Progenitor cell of endocrine pancreas (in vitro differentiated cells): ENCODE data around the gene ZNF792. TPM values are rescaled to one million over a fixed set of nuclear protein-coding genes. Genes with fewer than 3 reads are reported as not detected.
"Not testable (repeated sequence)": the region's sequence is repeated elsewhere in the genome, so short reads cannot be mapped to it uniquely, and the experiment has no call there.

Source experiments
- DNase-seq: peaks from one replicate; pipeline ENCODE4 v3.0.0; 2021; ENCODE audit warnings: low spot score; ENCODE audit not compliant: unreplicated experiment
- H3K27ac Mint-ChIP-seq: 2 replicates; pipeline ENCODE4 v1.8.0; 2021; ENCODE audit warnings: mild to moderate bottlenecking, moderate library complexity, mixed read lengths
- H3K27me3 Mint-ChIP-seq: 2 replicates; pipeline ENCODE4 v1.8.0; 2021; ENCODE audit warnings: mixed read lengths
- H3K36me3 Mint-ChIP-seq: 2 replicates; pipeline ENCODE4 v1.8.0; 2022; ENCODE audit warnings: mixed read lengths; ENCODE audit not compliant: insufficient read depth
- H3K4me1 Mint-ChIP-seq: 2 replicates; pipeline ENCODE4 v1.8.0; 2021; ENCODE audit warnings: low read depth, mixed read lengths
- H3K4me3 Mint-ChIP-seq: 2 replicates; pipeline ENCODE4 v1.8.0; 2021; ENCODE audit warnings: low read depth, mild to moderate bottlenecking, moderate library complexity, mixed read lengths
- H3K9me3 Mint-ChIP-seq: 2 replicates; pipeline ENCODE4 v1.8.0; 2021; ENCODE audit warnings: low read depth, mixed read lengths
- total RNA-seq: library from RNA; stranded (reverse); gene quantifications from 2 replicates; pipeline ENCODE4 v1.2.1, GENCODE V29; 2021
- TF ChIP-seq, protein P1 (sequence below): fragments of 200-600 bp; sonication (generic); IDR thresholded peaks from one replicate; pipeline ENCODE4 v1.5.0; 2021; ENCODE audit warnings: antibody characterized with exemption, mild to moderate bottlenecking; ENCODE audit not compliant: unreplicated experiment

ZNF792 gene
- total RNA-seq, 1 donor from 2014 or later = 14.4 TPM

DNA sequence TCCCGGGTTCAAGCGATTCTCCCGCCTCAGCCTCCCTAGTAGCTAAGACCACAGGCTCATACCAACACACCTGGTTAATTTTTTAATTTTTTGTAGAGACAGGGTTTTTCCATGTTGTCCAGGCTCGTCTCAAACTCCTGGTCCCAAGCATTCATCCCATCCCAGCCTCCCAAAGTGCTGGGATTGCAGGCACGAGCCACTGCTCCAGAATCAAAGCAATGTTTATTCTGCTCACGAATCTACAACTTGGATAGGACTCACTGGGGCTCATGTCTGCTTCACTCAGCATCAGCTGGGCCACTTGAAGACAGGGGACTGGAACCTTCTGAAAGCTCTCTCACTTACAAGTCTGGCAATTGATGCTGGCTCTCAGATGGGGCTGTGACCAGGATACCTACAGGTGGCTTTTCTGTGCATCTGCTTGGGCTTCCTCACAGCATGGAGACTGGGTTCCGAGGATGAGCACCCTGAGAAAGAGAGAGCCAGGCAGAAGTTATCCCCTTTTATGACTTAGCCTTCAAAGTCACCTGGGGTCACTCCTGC, 8.2 kb upstream of the ZNF792 start:
- TF ChIP-seq, protein P1, sequence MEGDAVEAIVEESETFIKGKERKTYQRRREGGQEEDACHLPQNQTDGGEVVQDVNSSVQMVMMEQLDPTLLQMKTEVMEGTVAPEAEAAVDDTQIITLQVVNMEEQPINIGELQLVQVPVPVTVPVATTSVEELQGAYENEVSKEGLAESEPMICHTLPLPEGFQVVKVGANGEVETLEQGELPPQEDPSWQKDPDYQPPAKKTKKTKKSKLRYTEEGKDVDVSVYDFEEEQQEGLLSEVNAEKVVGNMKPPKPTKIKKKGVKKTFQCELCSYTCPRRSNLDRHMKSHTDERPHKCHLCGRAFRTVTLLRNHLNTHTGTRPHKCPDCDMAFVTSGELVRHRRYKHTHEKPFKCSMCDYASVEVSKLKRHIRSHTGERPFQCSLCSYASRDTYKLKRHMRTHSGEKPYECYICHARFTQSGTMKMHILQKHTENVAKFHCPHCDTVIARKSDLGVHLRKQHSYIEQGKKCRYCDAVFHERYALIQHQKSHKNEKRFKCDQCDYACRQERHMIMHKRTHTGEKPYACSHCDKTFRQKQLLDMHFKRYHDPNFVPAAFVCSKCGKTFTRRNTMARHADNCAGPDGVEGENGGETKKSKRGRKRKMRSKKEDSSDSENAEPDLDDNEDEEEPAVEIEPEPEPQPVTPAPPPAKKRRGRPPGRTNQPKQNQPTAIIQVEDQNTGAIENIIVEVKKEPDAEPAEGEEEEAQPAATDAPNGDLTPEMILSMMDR = no peak
- peaks cover 10% of the 10 kb centered on the region for H3K4me1 Mint-ChIP-seq
- no peaks in the 10 kb centered on the region for H3K27me3 Mint-ChIP-seq
- H3K9me3 Mint-ChIP-seq = peaks cover 14% of the 10 kb centered on the region
- no peak overlapping the region for H3K27ac Mint-ChIP-seq
- H3K36me3 Mint-ChIP-seq = no peaks in the 10 kb centered on the region
- DNase-seq = no peak
- no peak overlapping the region for H3K4me3 Mint-ChIP-seq

GRCh38 chr19:34970185-34970780, 6.3 kb upstream of the ZNF792 start:
- H3K27ac Mint-ChIP-seq, H3K4me3 Mint-ChIP-seq, H3K36me3 Mint-ChIP-seq, H3K4me1 Mint-ChIP-seq, DNase-seq, H3K27me3 Mint-ChIP-seq: not testable (repeated sequence)
- H3K9me3 Mint-ChIP-seq = peaks cover 14% of the 10 kb centered on the region

GRCh38 chr19:34969721-34970120, 5.7 kb upstream of the ZNF792 start:
- Mint-ChIP-seq H3K27ac (no peak overlapping the region), H3K4me3 (no peak overlapping the region), H3K27me3 (no peaks in the 10 kb centered on the region), H3K4me1 (peaks cover 7% of the 10 kb centered on the region), H3K9me3 (peaks cover 14% of the 10 kb centered on the region), H3K36me3 (peaks cover 4% of the 10 kb centered on the region)
- TF ChIP-seq, protein P1 = no peak
- DNase-seq = no peak

GRCh38 chr19:34967551-34967950, 3.5 kb upstream of the ZNF792 start:
- TF ChIP-seq, protein P1 = no peak
- Mint-ChIP-seq H3K27me3 (no peaks in the 10 kb centered on the region), H3K27ac (no peak overlapping the region), H3K36me3 (peaks cover 8% of the 10 kb centered on the region), H3K9me3 (peaks cover 14% of the 10 kb centered on the region), H3K4me1 (peaks cover 8% of the 10 kb centered on the region), H3K4me3 (no peak overlapping the region)
- DNase-seq = no peak

DNA sequence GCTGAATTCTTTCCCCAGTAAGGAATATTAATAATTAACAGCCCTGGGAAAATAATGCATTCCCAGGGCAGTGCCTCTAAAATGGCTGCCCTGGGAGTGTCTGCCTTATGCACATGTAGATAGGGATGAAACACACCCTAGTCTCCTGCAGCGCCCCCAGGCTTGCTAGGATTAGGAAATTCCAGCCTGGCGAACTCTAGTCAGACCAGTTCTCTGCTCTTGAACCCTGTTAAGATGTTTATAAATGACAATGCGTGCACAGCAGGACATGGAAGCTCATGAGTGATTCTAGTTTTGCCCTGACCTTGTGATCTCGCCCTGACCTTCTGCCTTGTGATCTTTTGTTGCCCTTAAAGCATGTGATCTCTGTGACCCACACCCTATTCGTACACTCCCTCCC, 1.5 kb upstream of the ZNF792 start:
- Mint-ChIP-seq H3K36me3 (peaks cover 25% of the 10 kb centered on the region), H3K4me1 (peaks cover 16% of the 10 kb centered on the region), H3K9me3 (peaks cover 26% of the 10 kb centered on the region), H3K4me3 (peak overlapping the region; percentile 70)
- DNase-seq, H3K27ac Mint-ChIP-seq, H3K27me3 Mint-ChIP-seq: not testable (repeated sequence)

GRCh38 chr19:34964598-34964997, 569 bp upstream of the ZNF792 start:
- Mint-ChIP-seq H3K9me3 (peaks cover 32% of the 10 kb centered on the region), H3K36me3 (peaks cover 34% of the 10 kb centered on the region), H3K4me3 (peak overlapping the region; percentile 70), H3K27ac (no peak overlapping the region), H3K4me1 (peaks cover 16% of the 10 kb centered on the region), H3K27me3 (no peaks in the 10 kb centered on the region)
- TF ChIP-seq, protein P1 = no peak
- no peak for DNase-seq
